ENCODE measurements around the gene GGTLC2.
A peak's percentile ranks its signal among the peaks of the same experiment; 100 is the strongest.
"Not testable (repeated sequence)": the region's sequence is repeated elsewhere in the genome, so short reads cannot be mapped to it uniquely, and the experiment has no call there.

Gene GGTLC2

GRCh38 chr22:22636260-22636659 is 8.2 kb upstream of the GGTLC2 start:
- DNase-seq; H3K36me3 ChIP-seq; H3K4me3 ChIP-seq; H3K27me3 ChIP-seq; H3K27ac ChIP-seq; intact Hi-C loops (cut with DNase I; ENCODE audit: low total_unique reads); H3K9me3 ChIP-seq; H3K4me1 ChIP-seq: not testable (repeated sequence)

- intact Hi-C loops (cut with DNase I; ENCODE audit: low total_unique reads); DNase-seq; H3K4me3 ChIP-seq; H3K9me3 ChIP-seq; H3K27ac ChIP-seq; H3K4me1 ChIP-seq; H3K27me3 ChIP-seq; H3K36me3 ChIP-seq: not testable (repeated sequence)
Observed at GRCh38 chr22:22638313-22638712, 6.1 kb upstream of the GGTLC2 start.

DNA sequence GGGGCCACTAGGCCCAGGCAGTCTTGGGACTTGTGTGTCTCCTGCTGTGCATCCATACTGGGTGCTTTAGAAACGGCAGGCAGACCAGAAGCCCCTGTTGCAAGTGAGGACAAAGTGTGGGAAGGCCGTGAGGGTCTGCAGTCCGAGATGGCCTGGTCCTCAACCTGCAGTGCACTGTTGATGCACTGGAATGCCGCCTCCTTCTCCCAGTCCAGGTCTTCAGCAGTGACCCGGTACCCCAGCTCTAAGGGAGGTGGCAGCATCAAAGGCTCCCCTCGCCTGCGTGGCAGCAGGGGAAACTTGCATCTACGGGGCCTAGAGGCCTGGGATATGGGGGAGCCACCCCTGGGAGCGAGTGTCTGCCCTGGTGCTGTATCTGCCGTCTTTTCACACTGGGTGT is 2.2 kb upstream of the GGTLC2 start:
- H3K4me3 ChIP-seq; DNase-seq; intact Hi-C loops (cut with DNase I; ENCODE audit: low total_unique reads); H3K27ac ChIP-seq; H3K9me3 ChIP-seq; H3K27me3 ChIP-seq; H3K36me3 ChIP-seq; H3K4me1 ChIP-seq: not testable (repeated sequence)

GRCh38 chr22:22645969-22646368 is 1.6 kb downstream of the GGTLC2 start:
- H3K9me3 ChIP-seq; intact Hi-C loops (cut with DNase I; ENCODE audit: low total_unique reads): not testable (repeated sequence)

GRCh38 chr22:22647952-22648351 is 3.5 kb downstream of the GGTLC2 start:
- not testable (repeated sequence) for H3K27ac ChIP-seq, DNase-seq
- peak; percentile 26 to 32 for TF ChIP-seq CTCF (IDR thresholded peaks at IDR 0.05)

More at GRCh38 chr22:22645969-22646368, 1.6 kb downstream of the GGTLC2 start:
- not testable (repeated sequence) for H3K4me1 ChIP-seq, DNase-seq, H3K27me3 ChIP-seq, H3K27ac ChIP-seq, H3K36me3 ChIP-seq, H3K4me3 ChIP-seq

GRCh38 chr22:22648863-22649536 is 4.6 kb downstream of the GGTLC2 start:
- H3K36me3 ChIP-seq; H3K27me3 ChIP-seq; DNase-seq; H3K4me1 ChIP-seq; H3K4me3 ChIP-seq; H3K9me3 ChIP-seq; intact Hi-C loops (cut with DNase I; ENCODE audit: low total_unique reads); H3K27ac ChIP-seq: not testable (repeated sequence)

More at GRCh38 chr22:22647952-22648351, 3.5 kb downstream of the GGTLC2 start:
- H3K9me3 ChIP-seq; intact Hi-C loops (cut with DNase I; ENCODE audit: low total_unique reads); H3K27me3 ChIP-seq; H3K4me3 ChIP-seq; H3K36me3 ChIP-seq; H3K4me1 ChIP-seq: not testable (repeated sequence)

DNA sequence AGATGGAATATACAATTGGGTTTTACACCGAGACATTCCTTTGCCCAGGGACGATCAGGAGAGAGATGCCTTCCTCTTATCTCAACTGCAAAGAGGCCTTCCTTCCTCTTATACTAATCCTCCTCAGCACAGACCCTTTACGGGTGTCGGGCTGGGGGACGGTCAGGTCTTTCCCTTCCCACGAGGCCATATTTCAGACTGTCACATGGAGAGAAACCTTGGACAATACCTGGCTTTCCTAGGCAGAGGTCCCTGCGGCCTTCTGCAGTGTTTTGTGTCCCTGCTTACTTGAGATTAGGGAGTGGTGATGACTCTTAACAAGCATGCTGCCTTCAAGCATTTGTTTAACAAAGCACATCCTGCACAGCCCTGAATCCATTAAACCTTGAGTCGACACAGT is 5.3 kb downstream of the GGTLC2 start:
- H3K4me3 ChIP-seq; H3K9me3 ChIP-seq; H3K36me3 ChIP-seq; H3K4me1 ChIP-seq; H3K27me3 ChIP-seq; intact Hi-C loops (cut with DNase I; ENCODE audit: low total_unique reads); H3K27ac ChIP-seq; DNase-seq: not testable (repeated sequence)

GRCh38 chr22:22650398-22650797 is 6.0 kb downstream of the GGTLC2 start:
- DNase-seq, H3K4me1 ChIP-seq: not testable (repeated sequence)

DNA sequence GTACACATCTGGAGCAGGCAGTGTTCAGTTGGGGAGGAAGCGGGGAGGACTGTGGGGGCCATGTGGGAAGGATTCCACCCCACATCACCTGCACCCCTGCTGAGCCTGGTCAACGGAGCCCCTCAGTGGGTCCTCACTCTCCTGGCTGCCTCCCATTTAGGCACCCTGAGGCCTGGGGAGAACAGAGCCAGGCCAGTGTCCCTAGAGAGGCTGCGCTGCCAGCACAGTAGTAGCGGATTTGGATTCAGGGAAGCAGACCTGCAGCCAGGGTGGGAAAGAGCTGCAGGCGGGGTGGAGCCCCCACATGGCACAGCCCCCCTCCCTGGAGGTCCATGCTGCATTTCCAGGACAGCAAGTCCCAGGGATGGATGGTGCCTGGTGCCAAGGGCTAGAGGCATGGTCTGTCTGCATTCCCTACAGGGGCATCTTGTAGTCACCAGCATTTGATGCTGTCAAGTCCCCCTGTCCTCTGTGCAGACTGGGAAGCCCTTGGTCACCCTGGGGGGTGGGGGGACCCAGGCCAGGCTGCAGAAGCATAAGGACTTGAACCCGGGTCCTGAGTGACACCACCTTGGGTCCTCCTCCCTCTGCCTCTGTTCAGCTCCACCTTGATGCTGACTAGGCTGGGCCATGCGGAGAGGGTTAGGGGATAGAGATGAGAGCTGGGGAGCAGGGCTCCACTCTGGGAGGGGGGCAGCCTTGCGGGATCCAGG is 6.5 kb downstream of the GGTLC2 start:
- H3K4me1 ChIP-seq; H3K27me3 ChIP-seq; H3K27ac ChIP-seq; intact Hi-C loops (cut with DNase I; ENCODE audit: low total_unique reads); H3K9me3 ChIP-seq; H3K36me3 ChIP-seq; DNase-seq; H3K4me3 ChIP-seq: not testable (repeated sequence)

More at GRCh38 chr22:22650398-22650797, 6.0 kb downstream of the GGTLC2 start:
- intact Hi-C loops (cut with DNase I; ENCODE audit: low total_unique reads); H3K27me3 ChIP-seq; H3K36me3 ChIP-seq; H3K27ac ChIP-seq; H3K4me3 ChIP-seq; H3K9me3 ChIP-seq: not testable (repeated sequence)

GRCh38 chr22:22651593-22651992 is 7.2 kb downstream of the GGTLC2 start:
- H3K9me3 ChIP-seq; intact Hi-C loops (cut with DNase I; ENCODE audit: low total_unique reads); H3K4me1 ChIP-seq; H3K27me3 ChIP-seq; H3K36me3 ChIP-seq; H3K27ac ChIP-seq; H3K4me3 ChIP-seq; DNase-seq: not testable (repeated sequence)

DNA sequence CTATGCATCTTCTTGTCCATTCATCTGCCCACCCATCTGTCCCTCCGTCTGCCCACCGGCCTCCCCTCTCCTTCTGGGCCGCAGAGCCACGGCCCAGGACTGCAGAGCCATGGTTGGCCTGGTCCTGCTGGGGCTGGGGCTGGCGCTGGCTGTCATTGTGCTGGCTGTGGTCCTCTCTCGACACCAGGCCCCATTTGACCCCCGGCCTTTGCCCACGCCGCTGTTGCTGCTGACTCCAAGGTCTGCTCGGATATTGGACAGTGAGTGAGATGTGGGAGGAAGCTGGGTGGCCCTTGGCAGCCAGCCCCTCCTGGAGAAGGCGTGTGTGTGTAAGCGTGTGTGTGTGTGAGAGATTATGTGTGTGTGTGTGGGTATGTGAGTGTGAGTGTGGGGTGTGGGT is 7.7 kb downstream of the GGTLC2 start:
- DNase-seq; intact Hi-C loops (cut with DNase I; ENCODE audit: low total_unique reads); H3K27me3 ChIP-seq: not testable (repeated sequence)

DNA sequence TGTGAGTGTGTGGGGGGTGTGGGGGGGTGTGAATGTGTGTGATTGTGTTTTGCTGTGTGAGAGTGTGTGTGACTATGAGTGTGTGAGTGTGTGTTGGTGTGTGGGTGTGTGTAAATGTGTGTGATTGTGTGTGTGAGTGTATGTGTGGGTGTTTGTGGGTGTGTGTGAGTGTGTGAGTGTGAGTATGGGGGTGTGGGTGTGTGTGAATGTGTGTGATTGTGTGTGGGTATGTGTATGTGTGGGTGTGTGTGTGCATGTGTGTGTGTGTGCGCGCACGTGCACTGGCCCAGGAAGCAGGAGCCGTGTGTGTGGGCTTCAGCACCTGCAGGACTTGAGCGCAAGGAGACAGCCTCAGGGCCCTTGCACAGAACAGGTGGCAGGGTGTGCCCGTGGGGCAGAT is 8.2 kb downstream of the GGTLC2 start:
- H3K4me3 ChIP-seq; H3K27ac ChIP-seq; H3K27me3 ChIP-seq; H3K4me1 ChIP-seq; DNase-seq; H3K36me3 ChIP-seq; H3K9me3 ChIP-seq; intact Hi-C loops (cut with DNase I; ENCODE audit: low total_unique reads): not testable (repeated sequence)

More for the DNA sequence above, 7.7 kb downstream of the GGTLC2 start:
- not testable (repeated sequence) for H3K9me3 ChIP-seq, H3K36me3 ChIP-seq, H3K4me3 ChIP-seq, H3K27ac ChIP-seq, H3K4me1 ChIP-seq

GRCh38 chr22:22653677-22654381 is 9.4 kb downstream of the GGTLC2 start:
- H3K27me3 ChIP-seq; H3K4me3 ChIP-seq; H3K4me1 ChIP-seq; DNase-seq; H3K27ac ChIP-seq; H3K9me3 ChIP-seq; intact Hi-C loops (cut with DNase I; ENCODE audit: low total_unique reads); H3K36me3 ChIP-seq: not testable (repeated sequence)

Data from tibial artery (tissue), 4 donors.